GM12878 (cell line): Measurements from ENCODE around the gene MIEN1. TPM values are rescaled to one million over a fixed set of nuclear protein-coding genes. Genes with fewer than 3 reads are reported as not detected.

Source experiments
- ATAC-seq: fragments of 200-7000 bp; cut with Tn5 transposase; 3 replicates; pipeline ENCODE4 v1.9.1; 2020; ENCODE audit warnings: mild to moderate bottlenecking, moderate library complexity
- BruUV-seq: library from RNA; stranded (reverse); fragments of 400-500 nt; replicated peaks from 2 replicates; lab custom pipeline; 2021; lab: Mats Ljungman, UMichigan
- CTCF ChIA-PET: fragments of 300-600 bp; sonication (Branson Sonifier 250); formaldehyde crosslinking; extraction: SDS; loops from one replicate; lab custom pipeline; 2021; ENCODE audit warnings: inconsistent platforms; lab: Yijun Ruan, JAX
- POLR2A ChIA-PET: fragments of 350-600 bp; formaldehyde crosslinking; extraction: SDS; loops from one replicate; lab custom pipeline; 2021; ENCODE audit warnings: inconsistent platforms; lab: Charles Lee
- RAD21 ChIA-PET: fragments of 300-600 bp; sonication (Branson Sonifier 250); formaldehyde crosslinking; loops from one replicate; lab custom pipeline; 2023; ENCODE audit warnings: antibody characterized with exemption; ENCODE audit not compliant: unreplicated experiment; lab: Charles Lee
- SMC1A ChIA-PET: fragments of 300-600 bp; sonication (Branson Sonifier 250); formaldehyde crosslinking; loops from one replicate; lab custom pipeline; 2023; ENCODE audit not compliant: unreplicated experiment, uncharacterized antibody; lab: Charles Lee
- DNase-seq: peaks from one replicate; pipeline ENCODE4 v3.0.0-alpha.2; 2011; ENCODE audit warnings: low read depth, low spot score
- FAIRE-seq: peaks from 3 replicates; lab custom pipeline; 2011; peaks lifted over from hg19 to GRCh38; lab: Jason Lieb, UNC
- H2AFZ ChIP-seq: 2 replicates; pipeline ENCODE4 v1.6.0; 2011; ENCODE audit warnings: low read depth, low read length, control low read depth; ENCODE audit not compliant: control insufficient read depth
- H3K27ac ChIP-seq: 2 replicates; pipeline ENCODE4 v1.5.1; 2011; ENCODE audit warnings: control low read depth; ENCODE audit not compliant: control insufficient read depth, insufficient read depth
- H3K27me3 ChIP-seq, 2 experiments: replicated peaks in 1 of 2; 2 replicates each; pipeline versions ENCODE4 v1.6.0 to v1.6.1; 2011; ENCODE audit warnings: low read length in 1 of 2; ENCODE audit not compliant: control insufficient read depth in 2 of 2, insufficient read depth in 2 of 2
- H3K36me3 ChIP-seq, 2 experiments: 2 replicates each; pipeline ENCODE4 v1.5.1; 2011; ENCODE audit warnings: low read length in 1 of 2; ENCODE audit not compliant: control insufficient read depth in 2 of 2, insufficient read depth in 2 of 2
- H3K4me1 ChIP-seq: 2 replicates; pipeline ENCODE4 v1.6.1; 2011; ENCODE audit warnings: mild to moderate bottlenecking, low read length, moderate library complexity, mixed read lengths; ENCODE audit not compliant: control insufficient read depth, insufficient read depth
- H3K4me2 ChIP-seq: 2 replicates; pipeline ENCODE4 v1.6.0; 2011; ENCODE audit warnings: control low read depth; ENCODE audit not compliant: control insufficient read depth, insufficient read depth
- H3K4me3 ChIP-seq: fragments of 200-600 bp; sonication (generic); 2 replicates; pipeline ENCODE4 v1.5.1; 2016
- H3K79me2 ChIP-seq: 2 replicates; pipeline ENCODE4 v1.6.0; 2011; ENCODE audit warnings: low read length; ENCODE audit not compliant: control insufficient read depth, insufficient read depth
- H3K9ac ChIP-seq: 2 replicates; pipeline ENCODE4 v1.8.0; 2011; ENCODE audit warnings: low read length, control low read depth, mixed read lengths; ENCODE audit not compliant: control insufficient read depth, insufficient read depth
- H3K9me3 ChIP-seq: replicated peaks from 3 replicates; pipeline ENCODE4 v1.5.1; 2011; ENCODE audit warnings: mild to moderate bottlenecking, low read length; ENCODE audit not compliant: control insufficient read depth, insufficient read depth
- H4K20me1 ChIP-seq: 2 replicates; pipeline ENCODE4 v1.6.0; 2011; ENCODE audit not compliant: control insufficient read depth, insufficient read depth
- BMI1 ChIP-seq: fragments of 450-650 bp; IDR thresholded peaks from 2 replicates; pipeline ENCODE4 v1.6.1; 2016; ENCODE audit warnings: mild to moderate bottlenecking, moderate library complexity, borderline replicate concordance
- BRCA1 ChIP-seq: IDR thresholded peaks from 2 replicates; pipeline ENCODE4 v1.6.1; 2011; ENCODE audit warnings: low read depth, low read length, improper control_type of control experiment
- IRF4 ChIP-seq: IDR thresholded peaks from 2 replicates; pipeline ENCODE4 v1.6.1; 2011; ENCODE audit warnings: low read depth, low read length
- MEF2A ChIP-seq: IDR thresholded peaks from 2 replicates; pipeline ENCODE4 v1.6.1; 2011; ENCODE audit warnings: low read depth, mild to moderate bottlenecking, low read length, moderate library complexity; ENCODE audit not compliant: insufficient read depth
- MXI1 ChIP-seq: fragments of 150-350 bp; IDR thresholded peaks from 2 replicates; pipeline ENCODE4 v1.6.1; 2011; ENCODE audit warnings: low read depth, mild to moderate bottlenecking, inconsistent platforms, low read length, improper control_type of control experiment
- NFXL1 ChIP-seq: fragments of 450-650 bp; IDR thresholded peaks from 2 replicates; pipeline ENCODE4 v1.6.1; 2017; ENCODE audit warnings: antibody characterized with exemption, mild to moderate bottlenecking, borderline replicate concordance
- PAX8 ChIP-seq: fragments of 450-650 bp; IDR thresholded peaks from 2 replicates; pipeline ENCODE4 v1.6.1; 2017; ENCODE audit warnings: mild to moderate bottlenecking, moderate library complexity
- POLR2A ChIP-seq: IDR thresholded peaks from 2 replicates; pipeline ENCODE4 v1.6.1; 2011; ENCODE audit warnings: low read depth, mild to moderate bottlenecking, low read length
- RAD51 ChIP-seq: fragments of 450-650 bp; IDR thresholded peaks from 2 replicates; pipeline ENCODE4 v1.6.1; 2016; ENCODE audit warnings: moderate library complexity, mild to moderate bottlenecking, inconsistent platforms
- SRF ChIP-seq, 2 experiments: IDR thresholded peaks; 2 replicates each; pipeline ENCODE4 v1.6.1; 2011; ENCODE audit warnings: low read depth in 2 of 2, low read length in 2 of 2, mild to moderate bottlenecking in 1 of 2, moderate library complexity in 1 of 2
- SUPT20H ChIP-seq: IDR thresholded peaks from 2 replicates; pipeline ENCODE4 v1.6.1; 2011; ENCODE audit warnings: low read depth, mild to moderate bottlenecking, low read length, moderate library complexity, borderline replicate concordance; ENCODE audit not compliant: control insufficient read depth
- TARDBP ChIP-seq: IDR thresholded peaks from 2 replicates; pipeline ENCODE4 v1.6.1; 2016; ENCODE audit warnings: borderline replicate concordance
- WRNIP1 ChIP-seq: IDR thresholded peaks from 2 replicates; pipeline ENCODE4 v1.6.1; 2011; ENCODE audit warnings: low read depth, low read length, improper control_type of control experiment, borderline replicate concordance
- YBX1 ChIP-seq: fragments of 450-650 bp; IDR thresholded peaks from 2 replicates; pipeline ENCODE4 v1.6.1; 2016; ENCODE audit warnings: antibody characterized with exemption
- ZNF622 ChIP-seq: fragments of 450-650 bp; IDR thresholded peaks from 2 replicates; pipeline ENCODE4 v1.6.1; 2017; ENCODE audit warnings: mild to moderate bottlenecking, inconsistent platforms
- ZZZ3 ChIP-seq: IDR thresholded peaks from 2 replicates; pipeline ENCODE4 v1.6.1; 2011; ENCODE audit warnings: low read depth; ENCODE audit not compliant: control insufficient read depth, insufficient read length
- WGBS: methylation state at CpG from one replicate; pipeline ENCODE4 v1.1.6; 2016; ENCODE audit warnings: low lambda C conversion rate; ENCODE audit not compliant: insufficient replicate concordance, insufficient coverage; ENCODE audit errors: missing lambda C conversion rate; 5-methylcytosine and 5-hydroxymethylcytosine counted together
- in situ Hi-C: fragments of 300-500 bp; cut with MboI; formaldehyde crosslinking; loops from 9 replicates; pipeline ENCODE4 v1.14.3; 2018; ENCODE audit warnings: mixed read lengths
- intact Hi-C: fragments of 100-400 bp; cut with micrococcal nuclease; formaldehyde crosslinking; loops from one replicate; pipeline ENCODE4 v1.14.2; 2022; ENCODE audit not compliant: unreplicated experiment
- polyA plus RNA-seq, 11 experiments: library from polyadenylated mRNA; depleted of rRNA in 4 of 11; unstranded in 6 of 11; stranded (reverse) in 5 of 11; fragments of >200 nt; fragmentation: Nextera tagmentation in 4 of 11; fragmentation: Illumina TruSeq in 1 of 11; extraction: Ambion mirVana in 4 of 11; extraction: Trizol in 1 of 11; gene quantifications; 1 replicate in 1 of 11; 2 replicates in 10 of 11; pipeline versions ENCODE4 v1.2.1 to v1.2.3, GENCODE V29; 2011 to 2016; ENCODE audit warnings: inconsistent platforms in 2 of 11, missing spikeins in 2 of 11, low read depth in 1 of 11
- total RNA-seq, 4 experiments: library from RNA; depleted of rRNA in 3 of 4; stranded (reverse); fragments of >200 nt in 3 of 4; fragmentation: Illumina TruSeq in 1 of 4; extraction: Trizol in 1 of 4; gene quantifications; 2 replicates each; pipeline versions ENCODE4 v1.2.1 to v1.2.3, GENCODE V29; 2013 to 2021
- TF ChIP-seq, protein P1 (sequence below): fragments of 450-650 bp; IDR thresholded peaks from 2 replicates; pipeline ENCODE4 v1.6.1; 2017; ENCODE audit warnings: mild to moderate bottlenecking, moderate library complexity

Gene MIEN1
- total and polyA plus RNA-seq, 10 of the 15 experiments (the other 5 are each of a cell fraction or from before 2014, with no cell fraction given): 24.9 to 89.1 (median 47.7) TPM

- Histone ChIP-seq H3K4me1 (peaks cover 26% of the 10 kb centered on the region), H3K79me2 (peaks cover 15% of the 10 kb centered on the region), H3K4me2 (no peak overlapping the region), H3K36me3 (no peaks in the 10 kb centered on the region), H3K9me3 (no peaks in the 10 kb centered on the region), H3K27ac (no peak overlapping the region), H2AFZ (no peak overlapping the region), H4K20me1 (no peaks in the 10 kb centered on the region), H3K27me3 (no peaks in the 10 kb centered on the region), H3K4me3 (no peak overlapping the region), H3K9ac (no peak overlapping the region)
- in situ Hi-C loops: loop anchor here (5.0 kb wide), 1 partner anchor 129 kb away; no protein-coding TSS in a partner anchor
- no peak for DNase-seq
- BruUV-seq: no TSS peak
- TF ChIP-seq MEF2A (no peak), MXI1 (no peak), BMI1 (no peak), YBX1 (no peak), ZZZ3 (no peak), POLR2A (no peak), TARDBP (no peak), SRF (IDR thresholded peaks at IDR 0.05; ENCODE audit: low read depth in 2 of 2, low read length in 2 of 2) (no peak), NFXL1 (no peak), WRNIP1 (no peak), ZNF622 (no peak), PAX8 (no peak), IRF4 (no peak), SUPT20H (no peak), BRCA1 (no peak), RAD51 (no peak)
- TF ChIP-seq, protein P1, sequence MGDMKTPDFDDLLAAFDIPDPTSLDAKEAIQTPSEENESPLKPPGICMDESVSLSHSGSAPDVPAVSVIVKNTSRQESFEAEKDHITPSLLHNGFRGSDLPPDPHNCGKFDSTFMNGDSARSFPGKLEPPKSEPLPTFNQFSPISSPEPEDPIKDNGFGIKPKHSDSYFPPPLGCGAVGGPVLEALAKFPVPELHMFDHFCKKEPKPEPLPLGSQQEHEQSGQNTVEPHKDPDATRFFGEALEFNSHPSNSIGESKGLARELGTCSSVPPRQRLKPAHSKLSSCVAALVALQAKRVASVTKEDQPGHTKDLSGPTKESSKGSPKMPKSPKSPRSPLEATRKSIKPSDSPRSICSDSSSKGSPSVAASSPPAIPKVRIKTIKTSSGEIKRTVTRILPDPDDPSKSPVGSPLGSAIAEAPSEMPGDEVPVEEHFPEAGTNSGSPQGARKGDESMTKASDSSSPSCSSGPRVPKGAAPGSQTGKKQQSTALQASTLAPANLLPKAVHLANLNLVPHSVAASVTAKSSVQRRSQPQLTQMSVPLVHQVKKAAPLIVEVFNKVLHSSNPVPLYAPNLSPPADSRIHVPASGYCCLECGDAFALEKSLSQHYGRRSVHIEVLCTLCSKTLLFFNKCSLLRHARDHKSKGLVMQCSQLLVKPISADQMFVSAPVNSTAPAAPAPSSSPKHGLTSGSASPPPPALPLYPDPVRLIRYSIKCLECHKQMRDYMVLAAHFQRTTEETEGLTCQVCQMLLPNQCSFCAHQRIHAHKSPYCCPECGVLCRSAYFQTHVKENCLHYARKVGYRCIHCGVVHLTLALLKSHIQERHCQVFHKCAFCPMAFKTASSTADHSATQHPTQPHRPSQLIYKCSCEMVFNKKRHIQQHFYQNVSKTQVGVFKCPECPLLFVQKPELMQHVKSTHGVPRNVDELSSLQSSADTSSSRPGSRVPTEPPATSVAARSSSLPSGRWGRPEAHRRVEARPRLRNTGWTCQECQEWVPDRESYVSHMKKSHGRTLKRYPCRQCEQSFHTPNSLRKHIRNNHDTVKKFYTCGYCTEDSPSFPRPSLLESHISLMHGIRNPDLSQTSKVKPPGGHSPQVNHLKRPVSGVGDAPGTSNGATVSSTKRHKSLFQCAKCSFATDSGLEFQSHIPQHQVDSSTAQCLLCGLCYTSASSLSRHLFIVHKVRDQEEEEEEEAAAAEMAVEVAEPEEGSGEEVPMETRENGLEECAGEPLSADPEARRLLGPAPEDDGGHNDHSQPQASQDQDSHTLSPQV: no peak
- CTCF ChIA-PET: interaction anchor here (1.3 to 2.3 kb wide), 3 partner anchors 130 to 276 kb away, joined by 4 to 24 read pairs (median 4); no protein-coding TSS in a partner anchor
- no peak for FAIRE-seq
- intact Hi-C loops: loop anchor here (5.0 kb wide), 1 partner anchor 114 kb away; the partner anchor contains the start of gene STARD3
- POLR2A ChIA-PET: no interaction called here
- no peak for ATAC-seq
- RAD21 ChIA-PET: interaction anchor here (1.4 to 2.7 kb wide), 2 partner anchors 21 to 228 kb away, joined by 3 to 11 read pairs; partner anchors contain the start of gene MIEN1
- SMC1A ChIA-PET: interaction anchor here (1.8 kb wide), 1 partner anchor 130 kb away, joined by 9 read pairs; no protein-coding TSS in a partner anchor
- 83% methylated on average over 10 of the region's 10 CpGs for WGBS
Measured at GRCh38 chr17:39751637-39752036, 21.3 kb upstream of the MIEN1 start.
